ENCODE data around the gene VPS9D1.

Gene VPS9D1

GRCh38 chr16:89742948-89743347 is 22.2 kb upstream of the VPS9D1 start:
- Histone ChIP-seq H3K36me3 (ENCODE audit: control insufficient read depth, insufficient read depth, low read length) (peaks cover 37% of the 10 kb centered on the region), H3K27me3 (replicated peaks; ENCODE audit: control insufficient read depth, insufficient read depth, low read length) (no peaks in the 10 kb centered on the region), H3K4me3 (replicated peaks; ENCODE audit: low read depth, low read length) (no peak overlapping the region)
- no peak for TF ChIP-seq CTCF (IDR thresholded peaks at IDR 0.05; ENCODE audit: insufficient read depth, low read length, poor library complexity, severe bottlenecking)
- DNase-seq (ENCODE audit: extremely low read depth, insufficient read length), result no peak

- no peak for TF ChIP-seq CTCF (IDR thresholded peaks at IDR 0.05; ENCODE audit: insufficient read depth, low read length, poor library complexity, severe bottlenecking)
- no peak for DNase-seq (ENCODE audit: extremely low read depth, insufficient read length)
- no peak overlapping the region for H3K4me3 ChIP-seq (replicated peaks; ENCODE audit: low read depth, low read length)
- H3K36me3 ChIP-seq (ENCODE audit: control insufficient read depth, insufficient read depth, low read length), result peaks cover 39% of the 10 kb centered on the region
- H3K27me3 ChIP-seq (replicated peaks; ENCODE audit: control insufficient read depth, insufficient read depth, low read length), result no peaks in the 10 kb centered on the region
These were observed 20.8 kb upstream of the VPS9D1 start for GRCh38 chr16:89741342-89742014.

GRCh38 chr16:89739383-89739782 is 18.7 kb upstream of the VPS9D1 start:
- TF ChIP-seq CTCF (IDR thresholded peaks at IDR 0.05; ENCODE audit: insufficient read depth, low read length, poor library complexity, severe bottlenecking), result no peak
- H3K4me3 ChIP-seq (replicated peaks; ENCODE audit: low read depth, low read length), result no peak overlapping the region
- no peaks in the 10 kb centered on the region for H3K27me3 ChIP-seq (replicated peaks; ENCODE audit: control insufficient read depth, insufficient read depth, low read length)
- DNase-seq (ENCODE audit: extremely low read depth, insufficient read length), result no peak
- peaks cover 33% of the 10 kb centered on the region for H3K36me3 ChIP-seq (ENCODE audit: control insufficient read depth, insufficient read depth, low read length)

- H3K4me3 ChIP-seq (replicated peaks; ENCODE audit: low read depth, low read length), result no peak overlapping the region
- no peaks in the 10 kb centered on the region for H3K27me3 ChIP-seq (replicated peaks; ENCODE audit: control insufficient read depth, insufficient read depth, low read length)
- peaks cover 37% of the 10 kb centered on the region for H3K36me3 ChIP-seq (ENCODE audit: control insufficient read depth, insufficient read depth, low read length)
- no peak for TF ChIP-seq CTCF (IDR thresholded peaks at IDR 0.05; ENCODE audit: insufficient read depth, low read length, poor library complexity, severe bottlenecking)
- DNase-seq (ENCODE audit: extremely low read depth, insufficient read length), result no peak
These were observed 18.0 kb upstream of the VPS9D1 start for GRCh38 chr16:89738538-89739317.

GRCh38 chr16:89738072-89738377 is 17.3 kb upstream of the VPS9D1 start:
- Histone ChIP-seq H3K4me3 (replicated peaks; ENCODE audit: low read depth, low read length) (no peak overlapping the region), H3K36me3 (ENCODE audit: control insufficient read depth, insufficient read depth, low read length) (peaks cover 42% of the 10 kb centered on the region), H3K27me3 (replicated peaks; ENCODE audit: control insufficient read depth, insufficient read depth, low read length) (no peaks in the 10 kb centered on the region)
- no peak for DNase-seq (ENCODE audit: extremely low read depth, insufficient read length)
- TF ChIP-seq CTCF (IDR thresholded peaks at IDR 0.05; ENCODE audit: insufficient read depth, low read length, poor library complexity, severe bottlenecking), result no peak

All from GM06990 (cell line).